Measurements from ENCODE around the gene UBE2O. TPM values are rescaled to one million over a fixed set of nuclear protein-coding genes. Genes with fewer than 3 reads are reported as not detected.

The UBE2O gene
- total and polyA plus RNA-seq, 2 experiments from 2014 or later, result 7.1 to 17.2 TPM

DNA sequence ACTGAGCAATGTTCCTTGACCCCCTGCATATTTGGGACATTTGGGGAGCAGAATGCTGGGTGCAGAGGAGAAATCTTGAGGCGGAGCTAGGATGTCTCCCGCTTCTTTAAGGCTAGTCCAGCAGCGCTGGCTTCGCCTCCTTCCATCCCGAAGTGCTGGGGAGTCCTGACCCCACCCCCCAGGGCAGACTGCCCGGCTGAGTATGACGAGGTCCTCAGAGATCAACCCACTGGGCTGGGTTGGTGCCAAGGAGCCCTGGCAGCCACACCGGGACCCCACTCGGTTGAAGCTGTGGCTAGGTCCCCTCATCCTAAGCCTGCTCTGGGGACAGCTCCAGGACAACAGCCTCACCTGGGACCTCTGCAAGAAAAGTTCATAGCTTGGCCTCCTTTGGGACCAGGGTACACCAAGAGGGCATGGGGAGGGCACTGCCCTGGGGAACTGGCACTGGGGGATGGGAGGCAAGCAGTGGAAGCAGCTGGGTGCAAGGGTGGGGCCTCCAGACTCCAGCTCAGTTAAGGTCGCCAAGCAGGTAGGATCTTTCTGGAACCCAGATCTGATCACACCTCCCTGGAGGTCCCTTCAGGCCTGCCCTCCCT, 37.3 kb upstream of the UBE2O start:
- H3K9me2 ChIP-seq (ENCODE audit: insufficient read depth), result no peaks in the 10 kb centered on the region
- 85 to 87% methylated on average over 9 to 10 of the region's 10 CpGs for WGBS, 2 experiments (ENCODE audit: low coverage in 1 of 2, low lambda C conversion rate in 2 of 2, missing lambda C conversion rate in 2 of 2)
- H3K36me3 ChIP-seq (ENCODE audit: low read depth), result no peaks in the 10 kb centered on the region
- DNase-seq, result no peak
- H3K27me3 ChIP-seq (replicated peaks; ENCODE audit: insufficient read depth), result no peaks in the 10 kb centered on the region
- H3K4me2 ChIP-seq (ENCODE audit: unreplicated experiment), result no peak overlapping the region
- no peak overlapping the region for H3K27ac ChIP-seq
- peaks cover 8% of the 10 kb centered on the region; the same call in 1 of the 2 replicates for H3K4me1 ChIP-seq (ENCODE audit: insufficient read depth)
- peaks cover 6% of the 10 kb centered on the region; the same call in 1 of the 2 replicates for H3F3A ChIP-seq (ENCODE audit: insufficient read depth)
- no peaks in the 10 kb centered on the region for H3K79me2 ChIP-seq (ENCODE audit: insufficient read depth)
- H3K9ac ChIP-seq, result no peak overlapping the region
- TF ChIP-seq EZH2phosphoT487 (IDR thresholded peaks at IDR 0.05; ENCODE audit: insufficient read depth, low read depth), result no peak
- TF ChIP-seq EZH2 (IDR thresholded peaks at IDR 0.05; ENCODE audit: insufficient read depth, poor library complexity, severe bottlenecking), result no peak
- H4K20me1 ChIP-seq (ENCODE audit: insufficient read depth), result no peaks in the 10 kb centered on the region
- H3K9me3 ChIP-seq (ENCODE audit: low read depth), result no peaks in the 10 kb centered on the region
- in situ Hi-C loops (cut with MboI), result loop anchor here (25.0 kb wide), 1 partner anchor 97 kb away; the partner anchor contains the start of gene ST6GALNAC2
- H2AFZ ChIP-seq, result no peak overlapping the region
- no peak overlapping the region for H3K4me3 ChIP-seq

- H4K20me1 ChIP-seq (ENCODE audit: insufficient read depth), result no peaks in the 10 kb centered on the region
- H3F3A ChIP-seq (ENCODE audit: insufficient read depth), result peaks cover 6% of the 10 kb centered on the region; the same call in 1 of the 2 replicates
- H3K4me3 ChIP-seq, result no peak overlapping the region
- H3K9me3 ChIP-seq (ENCODE audit: low read depth), result no peaks in the 10 kb centered on the region
- H3K4me1 ChIP-seq (ENCODE audit: insufficient read depth), result no peaks in the 10 kb centered on the region
- 96 to 98% methylated on average over 20 to 22 of the region's 22 CpGs for WGBS, 2 experiments (ENCODE audit: low coverage in 1 of 2, low lambda C conversion rate in 2 of 2, missing lambda C conversion rate in 2 of 2)
- H2AFZ ChIP-seq, result no peak overlapping the region
- H3K27ac ChIP-seq, result no peak overlapping the region
- H3K4me2 ChIP-seq (ENCODE audit: unreplicated experiment), result no peak overlapping the region
- no peaks in the 10 kb centered on the region for H3K9me2 ChIP-seq (ENCODE audit: insufficient read depth)
- H3K9ac ChIP-seq, result no peak overlapping the region
- DNase-seq, result no peak
- no peaks in the 10 kb centered on the region for H3K27me3 ChIP-seq (replicated peaks; ENCODE audit: insufficient read depth)
- no peaks in the 10 kb centered on the region for H3K79me2 ChIP-seq (ENCODE audit: insufficient read depth)
- no peaks in the 10 kb centered on the region for H3K36me3 ChIP-seq (ENCODE audit: low read depth)
- in situ Hi-C loops (cut with MboI), result loop anchor here (25.0 kb wide), 1 partner anchor 100 kb away; the partner anchor contains the start of gene ST6GALNAC2
- TF ChIP-seq EZH2 (IDR thresholded peaks at IDR 0.05; ENCODE audit: insufficient read depth, poor library complexity, severe bottlenecking), result no peak
- TF ChIP-seq EZH2phosphoT487 (IDR thresholded peaks at IDR 0.05; ENCODE audit: insufficient read depth, low read depth), result no peak
Observed at GRCh38 chr17:76487451-76488192, 34.7 kb upstream of the UBE2O start.

DNA sequence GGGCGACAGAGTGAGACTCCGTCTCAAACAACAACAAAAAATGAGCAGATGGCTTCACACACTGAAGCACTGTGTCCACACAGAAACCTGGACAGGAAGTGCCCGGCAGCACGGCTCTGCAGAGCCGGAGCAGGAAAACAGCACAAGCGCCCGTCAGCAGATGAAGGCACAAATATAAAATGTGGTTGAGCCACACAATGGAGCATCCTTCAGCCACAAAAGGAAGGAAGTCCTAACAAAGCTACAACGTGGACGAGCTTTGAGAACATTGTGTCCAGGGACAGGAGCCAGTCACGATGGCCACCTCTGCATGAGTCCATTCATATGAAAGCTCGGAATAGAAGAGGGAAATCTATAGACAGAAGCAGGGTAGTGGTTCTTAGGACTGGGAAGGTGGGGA, 32.6 kb upstream of the UBE2O start:
- no peak overlapping the region for H3K27ac ChIP-seq
- in situ Hi-C loops (cut with MboI), result loop anchor here (25.0 kb wide), 1 partner anchor 102 kb away; the partner anchor contains the start of gene ST6GALNAC2
- no peak overlapping the region for H2AFZ ChIP-seq
- H4K20me1 ChIP-seq (ENCODE audit: insufficient read depth), result no peaks in the 10 kb centered on the region
- no peaks in the 10 kb centered on the region for H3K79me2 ChIP-seq (ENCODE audit: insufficient read depth)
- 26 to 39% methylated on average over 11 of the region's 11 CpGs for WGBS, 2 experiments (ENCODE audit: low coverage in 1 of 2, low lambda C conversion rate in 2 of 2, missing lambda C conversion rate in 2 of 2)
- no peak for TF ChIP-seq EZH2 (IDR thresholded peaks at IDR 0.05; ENCODE audit: insufficient read depth, poor library complexity, severe bottlenecking)
- no peak for TF ChIP-seq EZH2phosphoT487 (IDR thresholded peaks at IDR 0.05; ENCODE audit: insufficient read depth, low read depth)
- no peak overlapping the region for H3K4me2 ChIP-seq (ENCODE audit: unreplicated experiment)
- H3K4me3 ChIP-seq, result no peak overlapping the region
- no peaks in the 10 kb centered on the region for H3K27me3 ChIP-seq (replicated peaks; ENCODE audit: insufficient read depth)
- H3K9me2 ChIP-seq (ENCODE audit: insufficient read depth), result no peaks in the 10 kb centered on the region
- peak; percentile 18 for DNase-seq
- peaks cover 6% of the 10 kb centered on the region; the same call in 1 of the 2 replicates for H3F3A ChIP-seq (ENCODE audit: insufficient read depth)
- H3K9ac ChIP-seq, result no peak overlapping the region
- no peaks in the 10 kb centered on the region for H3K4me1 ChIP-seq (ENCODE audit: insufficient read depth)
- H3K36me3 ChIP-seq (ENCODE audit: low read depth), result no peaks in the 10 kb centered on the region
- H3K9me3 ChIP-seq (ENCODE audit: low read depth), result no peaks in the 10 kb centered on the region

DNA sequence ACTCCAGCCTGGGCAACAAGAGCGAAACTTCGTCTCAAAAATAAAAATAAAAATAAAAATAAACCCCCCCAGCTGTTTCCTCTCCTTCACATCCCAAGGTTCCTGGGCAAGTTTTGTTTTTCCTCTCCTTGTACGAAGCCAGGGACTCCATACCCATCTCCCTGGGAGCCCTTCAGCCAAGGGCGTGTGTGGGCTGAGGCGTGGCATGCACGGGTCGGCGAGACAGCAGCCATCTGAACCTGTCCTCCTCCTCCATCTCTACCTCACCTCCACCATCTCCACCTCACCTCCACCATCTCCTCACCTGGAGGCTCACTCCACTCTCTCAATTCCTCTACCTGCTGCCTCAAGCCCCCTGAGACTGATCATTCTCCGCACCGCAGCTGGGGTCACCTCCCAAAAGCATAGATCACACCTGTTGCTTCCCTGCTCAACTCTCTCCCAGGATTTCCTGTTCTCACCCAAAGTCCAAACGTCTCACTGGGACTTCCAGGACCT, 31.3 kb upstream of the UBE2O start:
- Histone ChIP-seq H3K27ac (no peak overlapping the region), H3K9me2 (ENCODE audit: insufficient read depth) (no peaks in the 10 kb centered on the region), H3K9me3 (ENCODE audit: low read depth) (no peaks in the 10 kb centered on the region), H3K4me3 (no peak overlapping the region), H3K4me2 (ENCODE audit: unreplicated experiment) (no peak overlapping the region), H2AFZ (no peak overlapping the region), H4K20me1 (ENCODE audit: insufficient read depth) (no peaks in the 10 kb centered on the region), H3K4me1 (ENCODE audit: insufficient read depth) (no peaks in the 10 kb centered on the region), H3K36me3 (ENCODE audit: low read depth) (no peaks in the 10 kb centered on the region), H3F3A (ENCODE audit: insufficient read depth) (peaks cover 6% of the 10 kb centered on the region; the same call in 1 of the 2 replicates), H3K27me3 (replicated peaks; ENCODE audit: insufficient read depth) (no peaks in the 10 kb centered on the region), H3K9ac (no peak overlapping the region), H3K79me2 (ENCODE audit: insufficient read depth) (no peaks in the 10 kb centered on the region)
- WGBS, 2 experiments (ENCODE audit: low coverage in 1 of 2, low lambda C conversion rate in 2 of 2, missing lambda C conversion rate in 2 of 2), result 85 to 88% methylated on average over 11 of the region's 11 CpGs
- in situ Hi-C loops (cut with MboI), result loop anchor here (25.0 kb wide), 1 partner anchor 103 kb away; the partner anchor contains the start of gene ST6GALNAC2
- TF ChIP-seq EZH2 (IDR thresholded peaks at IDR 0.05; ENCODE audit: insufficient read depth, poor library complexity, severe bottlenecking), result no peak
- TF ChIP-seq EZH2phosphoT487 (IDR thresholded peaks at IDR 0.05; ENCODE audit: insufficient read depth, low read depth), result no peak
- no peak for DNase-seq
